Skeletal muscle tissue (tissue), 4 donors: ENCODE measurements around the gene SDK1. TPM values are rescaled to one million over a fixed set of nuclear protein-coding genes. Genes with fewer than 3 reads are reported as not detected.
"Not testable (repeated sequence)": the region's sequence is repeated elsewhere in the genome, so short reads cannot be mapped to it uniquely, and the experiment has no call there.

Experiments
- H3K27ac ChIP-seq: one replicate; pipeline ENCODE4 v1.7.0; 2013; ENCODE audit warnings: mild to moderate bottlenecking, low read depth, low read length, inconsistent platforms
- H3K27me3 ChIP-seq, 3 donors: one replicate each; pipeline ENCODE4 v1.7.0; 2013; ENCODE audit warnings: low read length in 3 of 3; ENCODE audit not compliant: control insufficient read depth in 3 of 3, insufficient read depth in 3 of 3
- H3K36me3 ChIP-seq, 3 donors: one replicate each; pipeline ENCODE4 v1.7.0; 2013; ENCODE audit warnings: low read length in 3 of 3; ENCODE audit not compliant: control insufficient read depth in 3 of 3, insufficient read depth in 3 of 3
- H3K4me1 ChIP-seq, 3 donors: one replicate each; pipeline ENCODE4 v1.7.0; 2013; ENCODE audit warnings: low read length in 3 of 3, mild to moderate bottlenecking in 3 of 3; ENCODE audit not compliant: control insufficient read depth in 3 of 3, insufficient read depth in 3 of 3
- H3K4me3 ChIP-seq, 3 donors: one replicate each; pipeline ENCODE4 v1.7.0; 2013; ENCODE audit warnings: low read length in 3 of 3
- H3K9ac ChIP-seq, 3 donors: one replicate each; pipeline ENCODE4 v1.7.0; 2013; ENCODE audit warnings: low read length in 3 of 3, mild to moderate bottlenecking in 3 of 3, moderate library complexity in 2 of 3, low read depth in 1 of 3
- H3K9me3 ChIP-seq, 3 donors: one replicate each; pipeline ENCODE4 v1.7.0; 2013; ENCODE audit warnings: low read length in 3 of 3; ENCODE audit not compliant: control insufficient read depth in 3 of 3
- total RNA-seq: library from RNA; depleted of rRNA; stranded (reverse); fragments of >200 nt; gene quantifications from one replicate; pipeline ENCODE4 v1.2.3, GENCODE V29; 2014
- donor health status: Osteomylitis.

The SDK1 gene
- total RNA-seq, 1 donor from 2014 or later, result 3.7 TPM

- no peak overlapping the region for H3K9ac ChIP-seq
- H3K9me3 ChIP-seq, result peaks cover 0 to 11% (median 2%) of the 10 kb centered on the region in 3 donors
- H3K36me3 ChIP-seq, result no peaks in the 10 kb centered on the region
- H3K4me3 ChIP-seq, result no peak overlapping the region
- H3K27ac ChIP-seq, result no peak overlapping the region
- no peaks in the 10 kb centered on the region for H3K4me1 ChIP-seq
- H3K27me3 ChIP-seq, result no peaks in the 10 kb centered on the region
Observed at GRCh38 chr7:3738964-3739363, 437.9 kb downstream of the SDK1 start.

GRCh38 chr7:3739983-3740382 lies 438.9 kb downstream of the SDK1 start:
- H3K4me3 ChIP-seq, result no peak overlapping the region
- no peaks in the 10 kb centered on the region for H3K4me1 ChIP-seq
- H3K9me3 ChIP-seq, result peaks cover 0 to 11% (median 2%) of the 10 kb centered on the region in 3 donors
- H3K27me3 ChIP-seq, result no peaks in the 10 kb centered on the region
- no peak overlapping the region for H3K27ac ChIP-seq
- no peaks in the 10 kb centered on the region for H3K36me3 ChIP-seq
- no peak overlapping the region for H3K9ac ChIP-seq

GRCh38 chr7:3747467-3747866 lies 446.4 kb downstream of the SDK1 start:
- H3K4me1 ChIP-seq, result no peaks in the 10 kb centered on the region
- H3K9me3 ChIP-seq, result no peaks in the 10 kb centered on the region

GRCh38 chr7:3748389-3748788 lies 447.3 kb downstream of the SDK1 start:
- H3K27ac ChIP-seq, result no peak overlapping the region
- H3K9ac ChIP-seq, result no peak overlapping the region
- no peaks in the 10 kb centered on the region for H3K4me1 ChIP-seq
- H3K27me3 ChIP-seq, result no peaks in the 10 kb centered on the region
- no peaks in the 10 kb centered on the region for H3K36me3 ChIP-seq
- no peaks in the 10 kb centered on the region for H3K9me3 ChIP-seq
- H3K4me3 ChIP-seq, result no peak overlapping the region

More at GRCh38 chr7:3747467-3747866, 446.4 kb downstream of the SDK1 start:
- Histone ChIP-seq H3K9ac (no peak overlapping the region), H3K4me3 (no peak overlapping the region), H3K27me3 (no peaks in the 10 kb centered on the region), H3K27ac (no peak overlapping the region), H3K36me3 (no peaks in the 10 kb centered on the region)

GRCh38 chr7:3753868-3754267 lies 452.8 kb downstream of the SDK1 start:
- H3K9me3 ChIP-seq, result no peaks in the 10 kb centered on the region
- no peaks in the 10 kb centered on the region for H3K27me3 ChIP-seq
- no peak overlapping the region for H3K27ac ChIP-seq
- H3K36me3 ChIP-seq, result no peaks in the 10 kb centered on the region
- no peak overlapping the region for H3K9ac ChIP-seq
- H3K4me3 ChIP-seq, result no peak overlapping the region
- no peaks in the 10 kb centered on the region for H3K4me1 ChIP-seq

- Histone ChIP-seq H3K27ac (no peak overlapping the region), H3K36me3 (no peaks in the 10 kb centered on the region), H3K4me3 (no peak overlapping the region), H3K27me3 (no peaks in the 10 kb centered on the region), H3K9me3 (no peaks in the 10 kb centered on the region), H3K4me1 (no peaks in the 10 kb centered on the region), H3K9ac (no peak overlapping the region)
Observed at GRCh38 chr7:3754493-3755341, 453.7 kb downstream of the SDK1 start.

- H3K4me1 ChIP-seq, H3K9ac ChIP-seq, H3K4me3 ChIP-seq, H3K9me3 ChIP-seq, H3K36me3 ChIP-seq, H3K27me3 ChIP-seq, H3K27ac ChIP-seq: not testable (repeated sequence)
Observed at GRCh38 chr7:3755778-3756453, 454.9 kb downstream of the SDK1 start.

- no peak overlapping the region for H3K4me3 ChIP-seq
- no peaks in the 10 kb centered on the region for H3K36me3 ChIP-seq
- H3K9ac ChIP-seq, result no peak overlapping the region
- H3K4me1 ChIP-seq, result no peaks in the 10 kb centered on the region
- H3K27ac ChIP-seq, result no peak overlapping the region
- no peaks in the 10 kb centered on the region for H3K9me3 ChIP-seq
- H3K27me3 ChIP-seq, result no peaks in the 10 kb centered on the region
Observed at GRCh38 chr7:3757059-3757458, 456.0 kb downstream of the SDK1 start.

- no peaks in the 10 kb centered on the region for H3K27me3 ChIP-seq
- H3K36me3 ChIP-seq, result no peaks in the 10 kb centered on the region
- H3K4me1 ChIP-seq, result no peaks in the 10 kb centered on the region
- no peak overlapping the region for H3K27ac ChIP-seq
- H3K4me3 ChIP-seq, result no peak overlapping the region
- H3K9me3 ChIP-seq, result no peaks in the 10 kb centered on the region
- H3K9ac ChIP-seq, result no peak overlapping the region
Observed at GRCh38 chr7:3760651-3761050, 459.6 kb downstream of the SDK1 start.

- H3K27me3 ChIP-seq, result no peaks in the 10 kb centered on the region
- H3K9ac ChIP-seq, result no peak overlapping the region
- no peaks in the 10 kb centered on the region for H3K9me3 ChIP-seq
- no peaks in the 10 kb centered on the region for H3K36me3 ChIP-seq
- no peaks in the 10 kb centered on the region for H3K4me1 ChIP-seq
- H3K4me3 ChIP-seq, result no peak overlapping the region
- no peak overlapping the region for H3K27ac ChIP-seq
Observed at GRCh38 chr7:3762146-3762831, 461.2 kb downstream of the SDK1 start.
